ENCODE data around the gene METRNL.

The METRNL gene

DNA sequence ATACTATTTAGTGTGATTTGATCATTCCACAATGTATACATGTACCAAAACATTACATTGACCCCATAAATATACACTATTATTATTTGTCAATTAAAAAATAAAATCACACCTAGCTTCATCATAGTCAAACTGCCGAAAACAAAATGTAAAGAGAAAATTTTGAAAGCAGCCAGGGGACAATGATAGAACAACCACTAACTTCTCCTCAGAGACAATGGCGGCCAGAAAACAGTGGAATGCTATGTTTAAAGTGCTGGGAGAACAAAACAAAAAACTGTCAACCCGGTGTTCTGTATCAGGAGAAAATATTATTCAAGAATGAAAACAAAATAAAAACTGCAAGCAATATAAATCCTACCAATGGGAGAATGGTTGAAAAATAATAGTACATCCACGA is 63.2 kb downstream of the METRNL start:
- DNase-seq (ENCODE audit: low spot score) = no peak

- no peak for DNase-seq (ENCODE audit: low spot score)
Measured at GRCh38 chr17:83143817-83144231, 64.4 kb downstream of the METRNL start.
